ENCODE data around the gene MRPS16.

DNA sequence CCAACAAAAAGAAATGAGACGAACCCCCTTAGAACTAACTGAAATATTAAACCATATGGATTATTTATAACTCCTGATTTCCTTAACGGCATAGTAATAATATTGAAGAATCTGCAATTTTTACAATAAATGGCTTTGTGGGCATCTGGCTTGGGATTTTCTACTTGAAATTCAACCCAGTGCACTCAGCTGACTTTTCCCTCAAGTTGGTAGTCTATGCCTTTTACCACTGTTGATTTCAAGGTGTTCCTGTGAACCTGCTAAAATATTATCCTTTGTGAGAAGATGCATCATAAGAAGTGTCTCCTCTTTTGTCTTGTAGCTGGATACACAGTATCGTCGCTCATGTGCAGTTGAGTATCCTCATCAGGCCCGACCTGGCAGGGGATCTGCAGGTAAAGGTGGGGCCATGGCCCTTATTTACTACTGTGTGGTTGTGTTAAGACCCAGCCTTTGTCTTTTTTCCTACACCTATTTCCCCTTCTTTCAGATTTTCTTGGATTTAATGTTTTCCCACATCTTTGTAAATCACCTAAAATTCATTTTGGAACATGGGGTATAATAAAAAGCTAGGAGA, 13.4 kb downstream of the MRPS16 start:
- no peak for TF ChIP-seq EZH2 (IDR thresholded peaks at IDR 0.05; ENCODE audit: low read depth)
- TF ChIP-seq, protein P1, sequence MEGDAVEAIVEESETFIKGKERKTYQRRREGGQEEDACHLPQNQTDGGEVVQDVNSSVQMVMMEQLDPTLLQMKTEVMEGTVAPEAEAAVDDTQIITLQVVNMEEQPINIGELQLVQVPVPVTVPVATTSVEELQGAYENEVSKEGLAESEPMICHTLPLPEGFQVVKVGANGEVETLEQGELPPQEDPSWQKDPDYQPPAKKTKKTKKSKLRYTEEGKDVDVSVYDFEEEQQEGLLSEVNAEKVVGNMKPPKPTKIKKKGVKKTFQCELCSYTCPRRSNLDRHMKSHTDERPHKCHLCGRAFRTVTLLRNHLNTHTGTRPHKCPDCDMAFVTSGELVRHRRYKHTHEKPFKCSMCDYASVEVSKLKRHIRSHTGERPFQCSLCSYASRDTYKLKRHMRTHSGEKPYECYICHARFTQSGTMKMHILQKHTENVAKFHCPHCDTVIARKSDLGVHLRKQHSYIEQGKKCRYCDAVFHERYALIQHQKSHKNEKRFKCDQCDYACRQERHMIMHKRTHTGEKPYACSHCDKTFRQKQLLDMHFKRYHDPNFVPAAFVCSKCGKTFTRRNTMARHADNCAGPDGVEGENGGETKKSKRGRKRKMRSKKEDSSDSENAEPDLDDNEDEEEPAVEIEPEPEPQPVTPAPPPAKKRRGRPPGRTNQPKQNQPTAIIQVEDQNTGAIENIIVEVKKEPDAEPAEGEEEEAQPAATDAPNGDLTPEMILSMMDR (conservative IDR thresholded peaks at IDR 0.05) = no peak
